ENCODE results near the gene GNA14.

- TF ChIP-seq CTCF (IDR thresholded peaks at IDR 0.05) (no peak), POLR2A (IDR thresholded peaks at IDR 0.05) (no peak)
Measured at GRCh38 chr9:77440057-77440456, 208.1 kb downstream of the GNA14 start.
